Glutamatergic neuron (in vitro differentiated cells): ENCODE results near the gene MPO. TPM values are rescaled to one million over a fixed set of nuclear protein-coding genes. Genes with fewer than 3 reads are reported as not detected.
A peak's percentile ranks its signal among the peaks of the same experiment; 100 is the strongest.

Experiments
- DNase-seq: peaks from one replicate; pipeline ENCODE4 v3.0.0; 2022
- H3K27ac Mint-ChIP-seq: one replicate; pipeline ENCODE4 v1.8.0; 2020; ENCODE audit warnings: mild to moderate bottlenecking, mixed read lengths, inconsistent platforms; ENCODE audit not compliant: unreplicated experiment
- H3K27me3 Mint-ChIP-seq: one replicate; pipeline ENCODE4 v1.8.0; 2020; ENCODE audit warnings: mild to moderate bottlenecking, moderate library complexity, mixed read lengths, inconsistent platforms; ENCODE audit not compliant: unreplicated experiment
- H3K36me3 Mint-ChIP-seq: one replicate; pipeline ENCODE4 v1.8.0; 2020; ENCODE audit warnings: mild to moderate bottlenecking, mixed read lengths, inconsistent platforms; ENCODE audit not compliant: unreplicated experiment
- H3K4me1 Mint-ChIP-seq: one replicate; pipeline ENCODE4 v1.8.0; 2020; ENCODE audit warnings: mild to moderate bottlenecking, low read depth, mixed read lengths, inconsistent platforms; ENCODE audit not compliant: unreplicated experiment
- H3K4me3 Mint-ChIP-seq: one replicate; pipeline ENCODE4 v1.8.0; 2020; ENCODE audit warnings: mild to moderate bottlenecking, mixed read lengths, inconsistent platforms; ENCODE audit not compliant: unreplicated experiment
- H3K9me3 Mint-ChIP-seq: one replicate; pipeline ENCODE4 v1.8.0; 2020; ENCODE audit warnings: mild to moderate bottlenecking, moderate library complexity, mixed read lengths, inconsistent platforms; ENCODE audit not compliant: unreplicated experiment
- CTCF ChIP-seq: fragments of 200-600 bp; sonication (generic); IDR thresholded peaks from one replicate; pipeline ENCODE4 v1.5.0; 2021; ENCODE audit not compliant: partially characterized antibody, unreplicated experiment
- total RNA-seq: library from RNA; stranded (reverse); fragmentation: NEBNext Ultra II Directional; extraction: Animal tissue kit (Norgen Biotek cat#: 25700); gene quantifications from one replicate; pipeline ENCODE4 v1.2.1, GENCODE V29; 2021; ENCODE audit not compliant: unreplicated experiment

The MPO gene
- total RNA-seq, 1 donor from 2014 or later = not detected

- Mint-ChIP-seq H3K27ac (peak overlapping the region; percentile 98), H3K4me3 (peak overlapping the region; percentile 88), H3K36me3 (no peaks in the 10 kb centered on the region), H3K4me1 (peaks cover 44% of the 10 kb centered on the region), H3K9me3 (peaks cover 11% of the 10 kb centered on the region), H3K27me3 (peaks cover 23% of the 10 kb centered on the region)
- DNase-seq = peak; percentile 45
- no peak for TF ChIP-seq CTCF
Measured at GRCh38 chr17:58327363-58328194, 46.8 kb upstream of the MPO start.

GRCh38 chr17:58326609-58327362, 46.1 kb upstream of the MPO start:
- TF ChIP-seq CTCF = no peak
- peaks cover 6% of the 10 kb centered on the region for H3K36me3 Mint-ChIP-seq
- DNase-seq = no peak
- peaks cover 44% of the 10 kb centered on the region for H3K4me1 Mint-ChIP-seq
- H3K4me3 Mint-ChIP-seq = peak overlapping the region; percentile 81
- H3K27ac Mint-ChIP-seq = peak overlapping the region; percentile 74
- peaks cover 13% of the 10 kb centered on the region for H3K9me3 Mint-ChIP-seq
- peaks cover 25% of the 10 kb centered on the region for H3K27me3 Mint-ChIP-seq

- H3K4me1 Mint-ChIP-seq = peaks cover 44% of the 10 kb centered on the region
- H3K27ac Mint-ChIP-seq = peak overlapping the region; percentile 59
- peak overlapping the region; percentile 82 for H3K4me3 Mint-ChIP-seq
- H3K36me3 Mint-ChIP-seq = peaks cover 8% of the 10 kb centered on the region
- DNase-seq = peak; percentile 23
- peaks cover 25% of the 10 kb centered on the region for H3K27me3 Mint-ChIP-seq
- peaks cover 13% of the 10 kb centered on the region for H3K9me3 Mint-ChIP-seq
- no peak for TF ChIP-seq CTCF
Measured at GRCh38 chr17:58325976-58326468, 45.3 kb upstream of the MPO start.

- peaks cover 40% of the 10 kb centered on the region for H3K4me1 Mint-ChIP-seq
- peaks cover 16% of the 10 kb centered on the region for H3K9me3 Mint-ChIP-seq
- TF ChIP-seq CTCF = no peak
- H3K27ac Mint-ChIP-seq = peak overlapping the region; percentile 64
- H3K36me3 Mint-ChIP-seq = peaks cover 8% of the 10 kb centered on the region
- DNase-seq = peak; percentile 59
- H3K27me3 Mint-ChIP-seq = peaks cover 25% of the 10 kb centered on the region
- peak overlapping the region; percentile 82 for H3K4me3 Mint-ChIP-seq
Measured at GRCh38 chr17:58325289-58325726, 44.6 kb upstream of the MPO start.
